Peyer's patch (tissue), 4 donors: ENCODE measurements around the gene DCLK2. TPM values are rescaled to one million over a fixed set of nuclear protein-coding genes. Genes with fewer than 3 reads are reported as not detected.

ENCODE experiments used
- DNase-seq, 3 donors: peaks; one replicate each; pipeline ENCODE4 v3.0.0-alpha.2; 2017 to 2019
- H3K27ac ChIP-seq, 4 donors: fragments of 200-600 bp; sonication (generic); one replicate each; pipeline ENCODE4 v1.5.1; 2016 to 2019
- H3K27me3 ChIP-seq, 2 donors: fragments of 200-600 bp; sonication (generic); one replicate each; pipeline ENCODE4 v1.5.1; 2019
- H3K36me3 ChIP-seq, 3 donors: fragments of 200-600 bp; sonication (generic); one replicate each; pipeline ENCODE4 v1.5.1; 2016 to 2019
- H3K4me1 ChIP-seq, 4 donors: fragments of 200-600 bp; sonication (generic); one replicate each; pipeline ENCODE4 v1.5.1; 2016 to 2019
- H3K4me3 ChIP-seq, 4 donors: fragments of 200-600 bp; sonication (generic); 1 replicate in 3 of 4; 2 replicates in 1 of 4; pipeline ENCODE4 v1.5.1; 2016 to 2019; ENCODE audit warnings: mild to moderate bottlenecking in 1 of 4
- H3K9me3 ChIP-seq, 4 donors: fragments of 200-600 bp; sonication (generic); one replicate each; pipeline ENCODE4 v1.5.1; 2016 to 2019; ENCODE audit warnings: mild to moderate bottlenecking in 1 of 4
- CTCF ChIP-seq, 6 experiments: fragments of 450-650 bp in 4 of 6; fragments of 200-600 bp in 2 of 6; sonication (generic) in 1 of 6; IDR thresholded peaks; one replicate each; pipeline ENCODE4 v1.5.1; 2017 to 2019; ENCODE audit warnings: antibody characterized with exemption in 6 of 6, mild to moderate bottlenecking in 3 of 6, moderate library complexity in 1 of 6
- POLR2A ChIP-seq, 2 donors: fragments of 450-650 bp; IDR thresholded peaks; one replicate each; pipeline ENCODE4 v1.5.1; 2017; ENCODE audit warnings: antibody characterized with exemption in 2 of 2, mild to moderate bottlenecking in 2 of 2, moderate library complexity in 2 of 2
- total RNA-seq, 4 donors: library from RNA; depleted of rRNA; stranded (reverse); fragments of >200 nt; gene quantifications; one replicate each; pipeline ENCODE4 v1.1.0, GENCODE V29; 2016

The DCLK2 gene
- total RNA-seq, 4 donors from 2014 or later, result 2.1 to 12.4 (median 3.1) TPM

GRCh38 chr4:150251752-150252190, 173.5 kb downstream of the DCLK2 start:
- no peaks in the 10 kb centered on the region for H3K36me3 ChIP-seq
- no peaks in the 10 kb centered on the region for H3K27me3 ChIP-seq
- no peaks in the 10 kb centered on the region for H3K9me3 ChIP-seq
- peak overlapping the region in 1 of 4 donors; percentile 31 for H3K27ac ChIP-seq
- H3K4me3 ChIP-seq, result no peak overlapping the region
- peaks cover 0 to 22% (median 0%) of the 10 kb centered on the region in 4 donors for H3K4me1 ChIP-seq
- no peak for DNase-seq
- no peak for TF ChIP-seq POLR2A (IDR thresholded peaks at IDR 0.05)
- no peak for TF ChIP-seq CTCF (IDR thresholded peaks at IDR 0.05)

- Histone ChIP-seq H3K27me3 (no peaks in the 10 kb centered on the region), H3K27ac (peak overlapping the region in 1 of 4 donors; percentile 31), H3K4me1 (peaks cover 0 to 23% (median 0%) of the 10 kb centered on the region in 4 donors), H3K9me3 (no peaks in the 10 kb centered on the region), H3K4me3 (no peak overlapping the region), H3K36me3 (no peaks in the 10 kb centered on the region)
- DNase-seq, result no peak
- TF ChIP-seq CTCF (IDR thresholded peaks at IDR 0.05) (no peak), POLR2A (IDR thresholded peaks at IDR 0.05) (no peak)
These were observed 174.1 kb downstream of the DCLK2 start for GRCh38 chr4:150252306-150252705.

GRCh38 chr4:150252741-150253140, 174.5 kb downstream of the DCLK2 start:
- Histone ChIP-seq H3K27me3 (no peaks in the 10 kb centered on the region), H3K27ac (peak overlapping the region in 1 of 4 donors; percentile 31), H3K9me3 (no peaks in the 10 kb centered on the region), H3K36me3 (no peaks in the 10 kb centered on the region), H3K4me1 (peaks cover 0 to 28% (median 0%) of the 10 kb centered on the region in 4 donors), H3K4me3 (no peak overlapping the region)
- no peak for DNase-seq
- TF ChIP-seq CTCF (IDR thresholded peaks at IDR 0.05) (no peak), POLR2A (IDR thresholded peaks at IDR 0.05) (no peak)

GRCh38 chr4:150253416-150253815, 175.2 kb downstream of the DCLK2 start:
- H3K4me1 ChIP-seq, result peaks cover 0 to 30% (median 0%) of the 10 kb centered on the region in 4 donors
- H3K36me3 ChIP-seq, result no peaks in the 10 kb centered on the region
- H3K4me3 ChIP-seq, result no peak overlapping the region
- no peak overlapping the region for H3K27ac ChIP-seq
- DNase-seq, result no peak
- H3K9me3 ChIP-seq, result no peaks in the 10 kb centered on the region
- no peaks in the 10 kb centered on the region for H3K27me3 ChIP-seq
- TF ChIP-seq CTCF (IDR thresholded peaks at IDR 0.05) (no peak), POLR2A (IDR thresholded peaks at IDR 0.05) (no peak)

GRCh38 chr4:150253965-150254630, 175.9 kb downstream of the DCLK2 start:
- H3K27me3 ChIP-seq, result no peaks in the 10 kb centered on the region
- no peaks in the 10 kb centered on the region for H3K9me3 ChIP-seq
- TF ChIP-seq CTCF (IDR thresholded peaks at IDR 0.05) (no peak), POLR2A (IDR thresholded peaks at IDR 0.05) (no peak)
- H3K4me1 ChIP-seq, result peaks cover 0 to 30% (median 0%) of the 10 kb centered on the region in 4 donors
- H3K4me3 ChIP-seq, result no peak overlapping the region
- no peak for DNase-seq
- no peaks in the 10 kb centered on the region for H3K36me3 ChIP-seq
- H3K27ac ChIP-seq, result no peak overlapping the region
